AG20443 (cell line): ENCODE data around the gene MAP7.
"Not testable (repeated sequence)": the region's sequence is repeated elsewhere in the genome, so short reads cannot be mapped to it uniquely, and the experiment has no call there.

Experiments used
- DNase-seq: peaks from one replicate; pipeline ENCODE4 v3.0.0; 2012; ENCODE audit warnings: low spot score, mixed read lengths

The MAP7 gene

DNA sequence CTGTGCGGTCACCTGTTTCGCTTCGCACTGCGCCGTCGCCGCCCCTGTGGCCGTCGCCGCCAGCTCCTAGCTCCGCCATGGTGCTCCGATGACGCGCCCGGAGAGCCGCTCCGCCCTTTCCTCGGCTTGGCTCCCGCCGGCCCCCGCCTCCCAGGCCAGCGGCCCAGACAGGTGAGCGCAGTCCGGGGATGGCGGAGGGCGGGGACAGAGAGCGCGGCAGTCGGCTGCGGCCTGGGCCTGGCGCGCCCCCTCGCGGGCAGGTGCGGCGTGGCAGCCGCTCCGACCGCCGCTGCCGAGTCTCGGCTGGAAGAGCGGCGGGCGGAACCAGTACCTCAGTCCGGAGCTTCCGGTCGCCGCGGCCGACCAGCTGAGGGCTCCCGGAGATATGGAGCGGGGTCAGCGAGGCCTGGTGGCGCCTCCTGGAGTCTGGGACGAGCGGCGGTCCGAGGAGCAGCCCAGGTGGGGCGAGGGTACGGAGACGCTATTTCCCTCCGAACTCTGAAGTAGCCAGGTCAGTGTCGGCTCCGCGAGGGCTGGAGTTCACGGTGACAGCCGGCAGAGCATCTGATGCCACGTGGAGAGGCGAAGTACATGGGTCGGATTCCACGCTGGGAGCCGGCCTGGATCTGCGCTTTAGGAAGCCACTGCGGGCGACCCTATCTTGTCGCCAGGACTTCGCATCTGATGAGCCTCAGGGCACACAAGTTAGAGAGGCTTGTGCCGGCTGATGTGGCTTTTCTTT lies at the start of gene MAP7:
TSS of gene MAP7 (minus strand) at position 93 of the 742 bp plus-strand sequence. CDS start at position 79, 14 bp downstream.
- DNase-seq = peak; percentile 82

DNA sequence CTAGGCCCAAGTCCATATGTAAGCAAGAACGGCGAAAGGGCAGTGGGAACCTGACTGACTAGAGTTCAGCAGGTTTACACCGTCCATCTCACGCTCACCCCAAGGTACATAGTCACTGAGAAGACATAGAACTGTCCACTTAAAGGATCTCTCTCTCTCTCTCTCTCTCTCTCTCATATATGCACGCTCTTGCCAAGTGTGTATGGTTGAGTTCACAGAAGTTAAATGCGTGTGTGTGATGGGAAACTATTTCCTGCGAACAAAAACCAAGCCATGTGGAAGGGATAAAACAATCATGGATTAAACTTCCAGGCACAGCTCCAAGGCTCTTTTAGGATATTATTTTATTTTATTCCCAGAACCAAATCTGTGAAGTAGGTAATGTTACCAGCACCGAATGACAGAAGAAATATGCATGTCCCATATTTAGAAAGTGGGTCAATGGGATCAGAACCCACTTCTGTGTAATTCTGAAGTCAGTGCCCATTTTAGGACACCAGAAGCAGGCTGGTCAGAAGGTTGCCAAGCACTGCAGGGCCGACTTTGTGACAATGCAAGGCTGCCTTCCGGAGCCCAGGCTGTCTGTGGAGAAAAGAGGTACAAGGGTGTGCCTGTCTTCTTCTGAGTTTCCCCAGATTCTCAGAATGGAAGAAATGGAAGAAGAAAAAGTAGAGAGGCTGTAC lies 49.2 kb upstream of the MAP7 start:
- DNase-seq = no peak

DNA sequence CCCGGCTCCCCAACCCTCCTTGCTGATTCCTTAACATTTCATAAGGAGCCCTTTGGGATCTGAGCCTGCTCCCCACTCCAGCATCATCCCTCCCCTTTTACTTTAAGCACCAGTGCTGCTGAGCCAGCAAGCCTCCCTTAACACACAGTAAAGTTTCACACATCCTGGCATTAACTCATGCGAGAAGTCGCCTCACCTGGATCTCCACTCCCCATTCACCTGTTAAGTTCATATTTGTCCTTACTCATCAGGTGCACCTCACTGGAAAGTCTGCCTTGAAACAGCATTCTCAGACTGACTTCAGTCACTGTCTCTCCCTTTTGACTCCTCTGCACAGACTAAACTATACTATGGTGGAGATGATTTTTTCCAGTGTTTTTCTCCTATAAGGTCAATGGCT lies 47.8 kb upstream of the MAP7 start:
- no peak for DNase-seq

DNA sequence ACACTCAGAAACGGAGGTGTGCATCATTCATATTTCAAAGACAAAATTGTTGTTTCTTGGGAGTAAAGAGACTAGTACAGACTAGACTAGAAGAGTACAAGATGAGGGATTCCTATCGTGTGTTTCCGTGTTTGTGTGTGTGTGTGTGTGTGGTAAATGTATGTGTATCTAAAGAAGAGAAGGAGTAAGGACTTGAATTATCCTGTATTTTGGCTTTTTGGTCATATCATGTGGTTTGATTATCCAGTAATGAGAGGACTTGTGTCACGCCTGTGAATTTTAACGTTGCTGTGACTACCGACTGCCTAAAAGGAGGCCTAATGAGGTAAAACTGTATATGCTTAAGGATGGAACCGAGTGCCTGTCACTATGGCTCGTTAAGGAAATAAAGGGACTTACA lies 44.4 kb upstream of the MAP7 start:
- no peak for DNase-seq

DNA sequence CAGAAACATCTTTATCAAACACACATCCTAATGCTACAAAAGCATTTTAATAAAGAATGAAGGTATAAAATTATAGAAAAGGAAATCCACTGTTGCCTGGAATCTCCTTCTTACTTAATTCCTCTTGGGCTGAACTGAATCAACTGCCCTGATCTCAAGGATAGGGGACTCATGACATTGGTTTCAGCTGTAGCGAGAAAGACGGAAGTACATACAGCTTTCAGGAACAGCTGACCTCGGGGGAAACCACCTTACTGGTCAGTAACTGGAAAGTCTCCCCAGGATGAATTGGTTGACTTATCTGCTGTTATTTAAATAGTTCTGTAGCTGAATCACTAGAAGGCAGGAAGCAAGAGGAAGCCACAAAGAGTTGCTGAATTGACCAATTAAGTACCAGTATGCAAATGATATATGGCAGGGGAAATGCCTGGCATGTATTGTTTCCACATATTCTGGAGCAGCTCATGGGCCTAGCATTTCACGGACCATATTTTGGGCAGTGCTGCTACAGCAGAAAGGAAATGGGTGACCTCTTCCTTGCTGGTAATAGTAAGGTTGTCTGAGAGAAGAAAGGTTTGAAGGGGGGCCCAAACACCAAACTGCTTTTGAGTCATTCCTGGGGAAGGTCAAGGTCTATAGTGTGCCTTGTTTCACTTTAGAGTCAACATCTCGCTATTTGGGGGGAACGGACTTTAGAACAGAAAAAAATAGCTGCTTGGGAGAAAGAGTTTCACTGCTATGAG lies 43.7 kb upstream of the MAP7 start:
- peak; percentile 85 for DNase-seq

DNA sequence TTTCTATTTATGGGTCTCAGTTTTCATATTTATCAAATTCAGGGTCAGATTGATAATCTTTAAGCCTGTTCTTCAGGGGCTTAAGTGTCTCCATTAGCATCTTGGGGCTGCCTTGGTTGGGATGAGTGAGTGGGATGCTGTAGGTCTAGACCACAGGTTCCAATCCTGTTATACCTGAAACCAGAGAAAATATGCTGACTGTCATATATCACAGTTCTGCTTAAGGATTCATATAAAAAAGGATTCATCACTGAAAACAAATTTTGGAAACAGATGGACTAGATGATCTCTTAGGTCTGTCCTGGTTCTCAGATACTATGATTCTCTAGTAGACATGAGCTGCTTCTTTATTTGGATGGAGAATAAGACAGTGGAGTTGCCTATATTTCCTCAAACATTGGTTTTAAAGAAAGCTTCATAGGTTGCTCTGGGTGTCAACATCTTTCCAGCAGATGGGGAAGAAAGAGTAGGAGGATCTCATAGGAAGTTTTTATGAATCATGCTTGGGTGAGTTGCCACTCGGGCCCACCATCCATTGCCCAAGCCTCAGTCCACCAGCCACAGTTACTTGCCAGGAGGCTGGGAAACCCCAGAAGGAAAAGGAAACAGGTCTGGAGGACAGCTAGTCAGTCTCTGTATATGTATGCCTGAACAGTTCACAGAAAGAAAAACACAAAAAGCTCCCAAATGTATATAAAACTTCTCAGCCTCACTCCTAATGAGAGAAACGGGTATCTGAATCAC lies 42.9 kb upstream of the MAP7 start:
- peak; percentile 25 for DNase-seq

DNA sequence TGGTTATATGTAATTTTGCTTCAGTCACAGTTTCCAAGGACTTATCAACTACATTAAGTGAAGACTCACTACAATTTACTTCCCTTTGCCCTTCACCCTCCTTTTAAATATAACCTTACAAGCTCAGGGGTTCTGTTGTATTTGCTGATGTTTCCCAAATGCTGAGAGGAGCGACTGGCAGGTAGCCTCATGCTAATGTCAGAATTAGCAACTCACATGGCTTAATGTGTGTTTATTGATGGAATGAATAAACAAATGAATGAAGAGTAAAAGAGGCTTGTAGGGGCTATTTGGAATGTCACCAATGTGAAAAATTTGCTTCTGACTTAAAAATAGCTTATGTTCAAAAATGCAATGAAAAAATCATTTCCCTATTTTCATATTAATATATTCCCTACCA lies 41.4 kb upstream of the MAP7 start:
- no peak for DNase-seq

DNA sequence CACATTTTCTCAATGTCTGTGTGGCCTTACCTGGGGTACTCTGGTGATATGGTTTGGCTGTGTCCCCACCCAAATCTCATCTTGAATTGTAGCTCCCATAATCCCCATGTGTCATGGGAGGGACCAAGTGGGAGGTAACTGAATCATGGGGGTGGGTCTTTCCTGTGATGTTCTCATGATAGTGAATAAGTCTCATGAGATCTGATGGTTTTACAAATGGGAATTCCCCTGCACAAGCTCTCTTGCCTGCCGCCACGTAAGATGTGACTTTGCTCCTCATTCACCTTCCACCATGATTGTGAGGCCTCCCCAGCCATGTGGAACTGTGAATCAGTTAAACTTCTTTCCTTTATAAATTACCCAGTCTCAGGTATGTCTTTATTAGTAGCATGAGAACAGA lies 40.6 kb upstream of the MAP7 start:
- DNase-seq = not testable (repeated sequence)

DNA sequence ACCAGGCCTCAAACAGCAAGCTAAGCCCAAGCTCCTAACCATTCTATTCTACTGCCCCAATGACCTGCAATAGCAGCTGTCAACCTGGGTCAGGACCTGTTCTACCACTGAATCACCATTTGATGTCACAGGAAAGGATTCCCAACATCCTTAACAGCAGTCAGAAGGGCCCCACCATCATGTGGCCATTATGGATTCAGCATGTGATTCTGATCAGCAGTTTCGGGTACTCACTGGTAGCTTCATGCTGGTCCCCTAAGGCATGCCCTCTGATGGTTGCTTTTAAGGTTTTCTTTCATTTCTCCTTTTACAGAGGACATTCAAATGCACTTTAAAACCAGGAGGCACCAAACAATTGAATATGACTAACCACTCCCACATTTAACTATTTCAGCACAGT lies 37.3 kb upstream of the MAP7 start:
- DNase-seq = no peak

DNA sequence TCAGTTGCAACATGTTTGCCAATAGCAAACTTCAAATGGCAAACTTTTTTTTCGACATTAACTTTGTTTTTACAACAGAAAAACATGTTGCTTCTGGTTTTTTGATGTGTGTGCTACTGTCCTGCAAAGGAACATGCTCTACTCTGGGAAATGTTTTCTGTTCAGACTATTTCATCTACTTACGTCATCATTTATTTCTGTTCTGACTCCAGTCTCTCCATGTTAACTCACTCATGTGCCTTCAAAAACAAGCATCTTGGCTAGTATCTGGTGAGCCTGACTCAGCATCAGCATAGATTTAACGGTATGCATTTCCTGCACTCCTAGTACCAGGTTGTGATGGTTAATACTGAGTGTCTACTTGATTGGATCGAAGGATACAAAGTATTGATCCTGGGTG lies 36.1 kb upstream of the MAP7 start:
- peak; percentile 38 for DNase-seq

DNA sequence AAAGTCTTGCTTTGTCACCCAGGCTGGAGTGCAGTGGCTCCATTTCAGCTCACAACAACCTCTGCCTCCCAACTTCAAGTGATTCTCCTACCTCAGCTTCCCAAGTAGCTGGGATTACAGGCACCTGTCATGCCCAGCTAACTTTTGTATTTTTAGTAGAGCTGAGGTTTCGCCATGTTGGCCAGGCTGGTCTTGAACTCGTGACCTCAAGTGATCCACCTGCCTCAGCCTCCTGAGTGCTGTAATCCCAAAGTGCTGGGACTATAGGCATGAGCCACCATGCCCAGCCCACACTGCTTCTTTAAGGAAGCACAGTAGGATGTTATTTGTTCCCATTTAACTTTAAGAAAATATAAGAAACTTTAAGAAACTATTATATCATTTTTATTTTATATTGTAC lies 35.3 kb upstream of the MAP7 start:
- not testable (repeated sequence) for DNase-seq

DNA sequence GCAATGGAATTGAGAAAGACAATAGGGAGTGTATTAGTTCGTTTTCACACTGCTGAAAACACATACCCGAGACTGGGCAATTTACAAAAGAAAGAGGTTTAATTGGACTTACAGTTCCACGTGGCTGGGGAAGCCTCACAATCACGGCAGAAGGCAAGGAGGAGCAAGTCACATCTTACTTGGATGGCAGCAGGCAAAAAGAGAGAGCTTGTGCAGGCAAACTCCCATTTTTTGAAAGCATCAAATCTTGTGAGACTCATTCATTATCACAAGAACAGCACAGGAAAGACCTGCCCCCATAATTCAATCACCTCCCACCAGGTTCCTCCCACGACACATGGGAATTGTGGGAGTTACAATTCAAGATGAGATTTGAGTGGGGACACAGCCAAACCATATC lies 34.1 kb upstream of the MAP7 start:
- not testable (repeated sequence) for DNase-seq

DNA sequence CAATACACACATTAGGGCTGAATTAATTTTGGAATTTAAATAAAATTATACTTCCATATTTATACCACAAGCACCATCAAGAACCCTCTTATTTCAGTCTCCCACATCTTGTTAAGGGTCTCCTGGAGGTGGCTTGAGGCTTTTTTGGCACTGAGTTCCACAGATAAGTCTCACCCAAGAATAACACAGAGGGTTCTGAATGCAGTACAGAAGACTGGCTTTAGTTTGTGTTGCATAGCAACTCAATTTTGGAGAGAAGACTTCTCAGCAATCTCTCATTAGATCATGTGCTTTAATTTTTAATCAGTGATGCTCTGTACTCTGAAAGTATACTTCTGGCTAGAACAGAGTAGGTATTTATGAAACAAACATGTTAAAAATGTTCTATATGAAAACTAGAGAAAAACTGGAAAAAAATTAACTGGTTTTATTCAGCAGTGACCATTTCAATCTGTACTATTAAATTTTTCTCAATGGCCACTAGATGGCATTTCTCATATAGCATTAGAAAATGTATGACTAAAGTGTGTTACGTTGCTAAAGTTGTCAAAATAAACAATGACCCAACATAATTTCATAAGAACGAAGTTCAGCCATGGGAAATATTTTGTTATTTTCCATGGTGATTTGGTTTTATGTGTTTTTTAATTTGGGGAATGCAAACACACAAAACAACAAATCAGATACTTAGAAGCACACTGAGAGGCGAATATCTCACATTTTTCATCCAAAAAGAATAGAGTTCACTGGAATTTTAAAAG lies 32.7 kb upstream of the MAP7 start:
- DNase-seq = peak; percentile 65

DNA sequence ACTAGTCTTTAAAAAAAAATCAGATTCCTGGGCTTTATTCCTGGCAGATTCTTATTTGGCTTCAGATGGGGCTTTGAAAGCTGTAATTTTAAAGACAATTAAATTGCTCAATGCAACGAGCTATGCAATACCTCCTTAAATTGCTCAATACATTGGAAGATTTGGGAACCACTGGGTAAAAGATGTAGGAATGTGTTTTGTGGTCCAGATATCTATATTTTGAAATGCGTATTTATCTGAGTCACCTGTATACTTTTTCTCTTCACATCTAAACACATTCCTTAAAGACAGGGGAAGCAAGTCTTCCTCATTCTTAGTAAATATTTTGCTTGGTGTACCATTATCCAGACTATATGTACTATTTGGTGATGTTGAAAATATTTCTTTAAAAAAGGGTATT lies 29.6 kb upstream of the MAP7 start:
- no peak for DNase-seq

DNA sequence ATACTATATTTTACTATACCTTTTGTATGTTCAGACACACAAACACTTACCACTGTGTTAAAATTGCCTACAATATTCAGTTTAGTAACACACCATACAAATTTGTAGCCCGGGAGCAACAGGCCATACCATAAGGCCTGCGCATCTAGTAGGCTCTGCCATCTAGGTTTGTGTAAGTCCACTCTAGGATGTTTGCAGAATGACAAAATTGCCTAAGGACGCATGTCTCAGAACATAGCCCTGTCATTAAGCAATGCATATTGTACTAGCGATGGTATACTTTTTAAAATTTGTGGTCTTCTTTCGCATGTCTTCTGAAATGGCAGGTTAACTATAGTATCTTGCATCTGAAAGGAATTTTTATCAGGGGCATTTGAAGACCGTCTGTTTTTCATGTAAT lies 26.6 kb upstream of the MAP7 start:
- no peak for DNase-seq

DNA sequence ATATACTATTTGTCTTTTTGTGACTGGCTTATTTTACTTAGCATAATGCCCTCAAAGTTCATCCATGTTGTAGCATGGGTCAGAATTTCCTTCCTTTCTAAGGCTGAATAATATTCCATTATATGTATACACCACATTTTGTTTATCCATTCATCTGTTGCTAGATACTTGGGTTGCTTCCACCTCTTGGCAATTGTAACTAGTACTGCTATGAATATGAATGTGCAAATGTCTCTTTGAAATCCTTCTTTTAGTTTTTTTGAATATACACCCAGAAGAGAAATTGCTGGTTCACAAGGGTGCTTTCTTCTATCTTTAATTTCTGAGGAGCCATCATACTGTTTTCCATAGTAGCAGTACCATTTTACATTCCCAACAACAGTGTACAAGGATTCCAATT lies 21.3 kb upstream of the MAP7 start:
- no peak for DNase-seq

DNA sequence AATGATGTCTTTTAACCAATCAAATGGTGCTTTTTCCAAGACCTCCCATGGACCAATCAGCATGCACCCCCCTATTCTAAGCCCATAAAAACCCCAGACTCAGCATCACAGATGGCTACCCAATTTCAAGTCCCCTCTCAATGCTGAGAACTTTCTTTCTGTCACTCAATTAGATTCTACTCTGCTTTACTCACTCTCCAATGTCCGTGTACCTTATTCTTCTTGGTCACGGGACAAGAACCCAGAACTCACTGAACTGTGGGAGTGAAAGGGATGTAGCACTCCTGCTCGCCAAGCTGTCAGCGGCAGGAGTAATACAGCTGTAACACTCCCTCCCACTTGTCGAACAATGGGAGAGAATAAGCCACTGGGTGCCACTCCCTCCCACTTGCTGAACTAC lies 20.8 kb upstream of the MAP7 start:
- no peak for DNase-seq

DNA sequence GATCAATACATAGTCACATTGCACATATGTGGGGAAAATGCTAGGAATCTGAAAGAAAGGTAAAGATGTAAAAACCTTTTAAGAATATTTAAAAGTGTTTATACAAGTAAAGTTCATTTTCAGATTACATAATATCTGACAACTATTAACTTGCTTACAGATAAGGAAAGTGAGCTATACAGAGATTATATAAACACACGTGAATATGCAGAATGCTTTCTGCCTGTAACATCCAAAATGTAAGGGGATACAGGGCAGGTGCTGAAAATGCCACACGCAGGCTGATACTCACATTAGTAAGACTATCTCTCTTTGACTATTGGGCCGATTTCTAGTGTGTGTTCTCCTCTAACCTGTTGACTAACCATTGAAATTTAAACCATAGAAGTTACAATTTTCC lies 17.9 kb upstream of the MAP7 start:
- DNase-seq = no peak

DNA sequence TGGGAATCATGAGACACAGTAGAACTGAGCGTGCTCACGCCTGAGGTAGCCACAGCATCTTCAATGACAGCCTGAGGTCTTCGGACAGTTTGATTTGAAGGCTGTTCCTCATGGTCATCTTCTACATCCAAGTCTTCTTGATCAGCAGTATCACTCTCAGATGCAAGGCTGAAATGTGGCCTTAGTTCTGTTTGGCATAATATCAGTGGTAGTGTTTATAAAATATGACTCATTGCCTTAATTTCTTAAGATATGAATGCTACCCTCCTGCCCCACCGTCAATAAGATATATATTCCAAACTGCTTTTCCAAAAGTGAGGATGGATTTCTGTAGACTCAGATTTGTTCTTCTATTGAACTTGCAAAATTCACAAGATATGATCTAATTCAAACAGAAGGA lies 17.5 kb upstream of the MAP7 start:
- DNase-seq = no peak

DNA sequence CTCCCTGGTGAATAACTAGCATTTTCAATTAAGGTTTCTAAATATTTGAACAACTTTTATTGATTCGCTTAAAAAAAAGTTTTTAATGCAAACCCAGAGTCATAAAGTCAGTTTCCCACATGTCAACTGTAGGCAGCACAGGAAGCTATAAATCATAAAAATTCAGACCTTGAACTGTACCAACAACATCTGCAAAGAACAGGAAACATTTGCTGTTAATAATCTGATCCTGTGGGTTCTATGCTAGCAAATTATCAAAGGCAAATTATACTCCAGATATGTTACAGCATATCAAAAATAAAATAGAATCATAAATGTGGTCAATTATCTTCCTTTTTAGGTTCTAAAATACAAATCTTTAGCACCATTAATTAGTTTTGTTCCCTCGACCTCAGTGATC lies 16.6 kb upstream of the MAP7 start:
- DNase-seq = no peak

DNA sequence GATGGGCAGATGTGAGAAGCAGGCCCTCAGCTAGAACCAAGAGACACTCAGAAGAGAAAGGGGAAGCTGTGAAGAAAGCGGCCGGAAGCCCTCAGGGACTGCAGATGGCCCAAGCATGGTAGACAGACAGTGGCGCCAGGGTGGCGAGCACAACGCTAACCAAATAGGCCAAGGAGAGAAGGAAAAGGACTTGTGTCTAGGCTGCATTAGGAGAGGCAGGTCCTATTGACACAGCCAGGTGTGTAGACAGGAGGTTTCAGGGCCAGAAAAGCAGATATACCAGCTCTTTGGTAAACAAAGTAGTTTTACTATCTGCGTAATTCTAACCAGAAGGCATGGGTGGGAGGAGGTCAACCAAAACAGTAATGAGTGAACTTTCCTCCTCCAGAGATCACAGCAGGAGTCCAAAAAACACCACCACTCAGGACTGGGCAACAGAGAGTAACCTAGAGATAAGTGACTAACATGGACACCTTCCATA lies 15.8 kb upstream of the MAP7 start:
- no peak for DNase-seq

DNA sequence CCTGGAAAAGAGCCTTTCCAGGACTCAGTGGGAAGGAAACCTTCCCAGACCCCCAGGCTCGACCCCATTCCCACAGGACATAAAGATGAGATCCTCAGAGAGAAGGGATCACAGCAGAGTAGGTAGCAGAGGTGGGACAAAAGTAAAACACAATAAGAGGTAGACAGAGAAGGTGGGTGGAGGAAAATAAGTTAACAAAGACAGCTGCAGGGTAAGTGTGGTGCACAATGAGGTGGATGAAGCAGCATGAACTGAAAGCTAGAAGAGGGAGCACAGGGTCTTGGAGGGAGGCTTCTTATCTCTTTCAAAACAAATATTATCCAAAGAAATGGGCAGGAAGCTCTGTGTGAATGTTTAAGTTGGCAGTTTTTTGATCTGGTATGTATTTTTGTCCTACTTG lies 14.0 kb upstream of the MAP7 start:
- DNase-seq = no peak
